Measurements from ENCODE around the gene PDGFA. TPM values are rescaled to one million over a fixed set of nuclear protein-coding genes. Genes with fewer than 3 reads are reported as not detected.
"Not testable (repeated sequence)": the region's sequence is repeated elsewhere in the genome, so short reads cannot be mapped to it uniquely, and the experiment has no call there.

The PDGFA gene
- total RNA-seq, 2 donors from 2014 or later: 34.9 to 50.5 TPM

- intact Hi-C loops (cut with DNase I): no loop called here
- no peak for DNase-seq
- Histone ChIP-seq H3K4me1 (no peaks in the 10 kb centered on the region), H3K9me3 (no peaks in the 10 kb centered on the region), H3K4me3 (no peak overlapping the region), H3K36me3 (no peaks in the 10 kb centered on the region), H3K27me3 (no peaks in the 10 kb centered on the region), H3K9ac (ENCODE audit: low read depth in 2 of 2, low read length in 2 of 2) (no peak overlapping the region), H3K27ac (no peak overlapping the region)
- no peak for TF ChIP-seq CTCF (IDR thresholded peaks at IDR 0.05)
These were observed 36.0 kb upstream of the PDGFA start for GRCh38 chr7:555551-556160.

- no peaks in the 10 kb centered on the region for H3K36me3 ChIP-seq
- no peak for TF ChIP-seq CTCF (IDR thresholded peaks at IDR 0.05)
- no peak overlapping the region for H3K4me3 ChIP-seq
- H3K27ac ChIP-seq: no peak overlapping the region
- H3K4me1 ChIP-seq: no peaks in the 10 kb centered on the region
- no peaks in the 10 kb centered on the region for H3K27me3 ChIP-seq
- intact Hi-C loops (cut with DNase I): no loop called here
- H3K9me3 ChIP-seq: no peaks in the 10 kb centered on the region
- no peak for DNase-seq
- H3K9ac ChIP-seq (ENCODE audit: low read depth in 2 of 2, low read length in 2 of 2): no peak overlapping the region
These were observed 34.0 kb upstream of the PDGFA start for GRCh38 chr7:553636-554111.

GRCh38 chr7:552868-553635 lies 33.4 kb upstream of the PDGFA start:
- Histone ChIP-seq H3K27me3 (no peaks in the 10 kb centered on the region), H3K36me3 (no peaks in the 10 kb centered on the region), H3K9me3 (no peaks in the 10 kb centered on the region), H3K27ac (no peak overlapping the region), H3K9ac (ENCODE audit: low read depth in 2 of 2, low read length in 2 of 2) (no peak overlapping the region), H3K4me3 (no peak overlapping the region), H3K4me1 (no peaks in the 10 kb centered on the region)
- no peak for DNase-seq
- intact Hi-C loops (cut with DNase I): no loop called here
- TF ChIP-seq CTCF (IDR thresholded peaks at IDR 0.05): no peak

GRCh38 chr7:552151-552867 lies 32.7 kb upstream of the PDGFA start:
- H3K4me3 ChIP-seq; DNase-seq; H3K27me3 ChIP-seq; H3K27ac ChIP-seq; H3K9ac ChIP-seq (ENCODE audit: low read depth in 2 of 2, low read length in 2 of 2); H3K36me3 ChIP-seq; intact Hi-C loops (cut with DNase I); H3K9me3 ChIP-seq; H3K4me1 ChIP-seq: not testable (repeated sequence)

GRCh38 chr7:551615-551970 lies 31.9 kb upstream of the PDGFA start:
- H3K9ac ChIP-seq (ENCODE audit: low read depth in 2 of 2, low read length in 2 of 2); intact Hi-C loops (cut with DNase I); H3K4me1 ChIP-seq; DNase-seq; H3K27me3 ChIP-seq; H3K36me3 ChIP-seq; H3K9me3 ChIP-seq; H3K4me3 ChIP-seq; H3K27ac ChIP-seq: not testable (repeated sequence)

GRCh38 chr7:550881-551614 lies 31.4 kb upstream of the PDGFA start:
- H3K4me1 ChIP-seq: no peaks in the 10 kb centered on the region
- no peaks in the 10 kb centered on the region for H3K9me3 ChIP-seq
- no peak for DNase-seq
- H3K27me3 ChIP-seq: no peaks in the 10 kb centered on the region
- no peak for TF ChIP-seq CTCF (IDR thresholded peaks at IDR 0.05)
- H3K9ac ChIP-seq (ENCODE audit: low read depth in 2 of 2, low read length in 2 of 2): no peak overlapping the region
- intact Hi-C loops (cut with DNase I): no loop called here
- H3K4me3 ChIP-seq: no peak overlapping the region
- H3K27ac ChIP-seq: no peak overlapping the region
- H3K36me3 ChIP-seq: no peaks in the 10 kb centered on the region

Measured in colonic mucosa (tissue), 4 donors.